HL-60/S4 (cell line): ENCODE data around the gene ELMO3.

Experiments
- in situ Hi-C: fragments of 300-500 bp; cut with MboI; formaldehyde crosslinking; loops from 2 replicates; pipeline ENCODE4 v1.14.3; 2022; ENCODE audit warnings: low sequenced_read_pairs

The ELMO3 gene

GRCh38 chr16:67163164-67163998, 35.5 kb upstream of the ELMO3 start:
- in situ Hi-C loops: no loop called here

DNA sequence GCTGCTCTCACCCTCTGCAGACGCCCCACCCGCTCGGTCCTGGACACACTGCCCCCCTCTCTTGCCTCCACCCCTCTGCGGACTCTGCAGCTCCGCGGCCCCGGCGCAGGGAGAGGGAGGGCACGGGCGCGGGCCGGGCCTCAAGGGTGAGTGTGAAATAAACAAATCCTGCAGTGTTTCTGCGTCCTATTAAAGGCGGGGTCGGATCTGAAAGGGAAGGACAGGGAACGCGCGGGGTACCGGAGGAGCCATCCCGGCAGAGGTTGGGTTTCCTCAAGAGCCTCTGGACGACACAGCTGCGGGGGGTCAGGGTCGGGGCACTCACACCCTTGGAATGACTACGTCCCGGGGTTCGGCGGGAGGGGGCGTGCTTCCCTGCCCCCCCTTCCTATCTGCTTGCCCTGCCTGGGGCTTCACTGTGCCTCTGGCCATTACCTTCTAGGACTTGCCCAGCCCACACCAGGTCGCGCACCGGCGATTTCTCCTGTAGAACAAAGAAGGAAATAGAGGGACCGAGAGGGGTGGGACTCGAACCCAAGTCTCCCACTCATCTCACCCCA, 34.9 kb upstream of the ELMO3 start:
- in situ Hi-C loops: no loop called here

DNA sequence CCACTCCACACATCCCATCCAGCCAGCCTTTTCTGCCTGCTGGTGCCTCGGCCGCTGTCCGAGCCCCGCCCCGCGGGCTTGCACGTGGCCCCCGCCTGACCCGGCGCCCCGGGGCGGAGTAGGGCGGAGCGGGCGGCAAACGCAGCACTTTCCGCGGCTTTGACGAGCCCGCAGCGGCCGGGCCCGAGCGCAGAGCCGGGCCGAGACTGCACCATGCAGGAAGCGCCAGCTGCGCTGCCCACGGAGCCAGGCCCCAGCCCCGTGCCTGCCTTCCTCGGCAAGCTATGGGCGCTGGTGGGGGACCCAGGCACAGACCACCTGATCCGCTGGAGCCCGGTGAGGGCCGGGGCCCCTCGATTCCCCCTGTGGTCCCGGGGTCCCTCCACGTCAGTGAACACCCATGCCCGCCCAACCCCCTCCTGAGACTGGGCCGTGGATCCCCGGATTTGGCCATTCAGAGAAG, 34.3 kb upstream of the ELMO3 start, which contains the start of gene HSF4:
HSF4 (plus strand) TSS at position 147 of the 463 bp plus-strand sequence; CDS start at position 214, 67 bp downstream.
- in situ Hi-C loops: no loop called here

DNA sequence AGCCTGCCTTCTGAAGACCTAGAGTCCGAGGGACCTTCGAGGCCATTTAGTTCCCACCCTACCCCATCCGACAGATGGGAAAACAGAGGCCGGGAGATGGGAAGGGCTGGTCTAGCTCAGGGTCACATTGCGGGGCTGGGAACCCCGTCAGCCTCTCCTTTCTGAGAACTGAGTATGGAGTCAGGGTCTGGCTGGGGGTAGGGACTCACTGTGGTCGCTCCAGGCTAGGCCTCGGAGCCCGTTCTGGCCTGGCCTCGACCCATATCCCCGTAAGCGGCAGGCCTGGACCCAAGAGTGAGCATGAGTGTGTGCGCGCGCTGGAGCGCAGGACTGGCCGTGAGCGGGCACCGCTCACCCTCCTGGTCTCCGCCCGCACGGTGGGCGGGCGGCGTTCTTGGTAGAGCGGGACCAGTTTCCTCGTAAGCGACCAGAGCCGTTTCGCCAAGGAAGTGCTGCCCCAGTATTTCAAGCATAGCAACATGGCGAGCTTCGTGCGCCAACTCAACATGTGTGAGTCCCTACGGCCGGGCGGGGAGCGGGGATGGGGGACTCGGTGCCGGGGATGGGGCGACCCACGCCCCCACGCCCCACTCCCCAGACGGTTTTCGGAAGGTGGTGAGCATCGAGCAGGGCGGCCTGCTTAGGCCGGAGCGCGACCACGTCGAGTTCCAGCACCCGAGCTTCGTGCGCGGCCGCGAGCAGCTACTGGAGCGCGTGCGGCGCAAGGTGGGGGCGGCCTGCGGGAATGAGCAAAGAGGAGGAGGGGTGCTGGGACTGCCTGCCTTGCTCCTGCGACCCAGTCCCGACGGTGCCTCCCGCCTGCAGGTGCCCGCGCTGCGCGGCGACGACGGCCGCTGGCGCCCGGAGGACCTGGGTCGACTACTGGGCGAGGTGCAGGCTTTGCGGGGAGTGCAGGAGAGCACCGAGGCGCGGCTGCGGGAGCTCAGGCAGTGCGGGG, 33.5 kb upstream of the ELMO3 start:
- in situ Hi-C loops: no loop called here

DNA sequence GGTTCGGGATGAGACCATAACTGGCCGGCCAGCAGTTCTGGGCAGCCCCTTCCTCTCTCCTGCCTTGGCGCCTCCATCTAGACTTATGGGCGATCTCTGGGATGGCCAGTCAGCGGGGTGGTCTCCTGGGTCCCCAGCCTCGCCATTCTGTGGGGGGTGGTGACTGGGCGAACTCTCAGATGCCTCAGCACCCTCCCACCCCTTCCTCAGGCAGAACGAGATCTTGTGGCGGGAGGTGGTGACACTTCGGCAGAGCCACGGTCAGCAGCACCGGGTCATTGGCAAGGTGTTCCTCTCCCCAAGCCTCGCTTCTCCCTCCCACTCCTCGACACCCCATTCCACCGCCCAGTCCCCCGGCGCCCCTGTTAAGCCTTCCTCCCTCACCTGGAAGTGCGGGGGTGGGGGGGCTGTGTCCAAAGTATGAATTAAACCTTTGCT, 32.8 kb upstream of the ELMO3 start:
- in situ Hi-C loops: no loop called here

DNA sequence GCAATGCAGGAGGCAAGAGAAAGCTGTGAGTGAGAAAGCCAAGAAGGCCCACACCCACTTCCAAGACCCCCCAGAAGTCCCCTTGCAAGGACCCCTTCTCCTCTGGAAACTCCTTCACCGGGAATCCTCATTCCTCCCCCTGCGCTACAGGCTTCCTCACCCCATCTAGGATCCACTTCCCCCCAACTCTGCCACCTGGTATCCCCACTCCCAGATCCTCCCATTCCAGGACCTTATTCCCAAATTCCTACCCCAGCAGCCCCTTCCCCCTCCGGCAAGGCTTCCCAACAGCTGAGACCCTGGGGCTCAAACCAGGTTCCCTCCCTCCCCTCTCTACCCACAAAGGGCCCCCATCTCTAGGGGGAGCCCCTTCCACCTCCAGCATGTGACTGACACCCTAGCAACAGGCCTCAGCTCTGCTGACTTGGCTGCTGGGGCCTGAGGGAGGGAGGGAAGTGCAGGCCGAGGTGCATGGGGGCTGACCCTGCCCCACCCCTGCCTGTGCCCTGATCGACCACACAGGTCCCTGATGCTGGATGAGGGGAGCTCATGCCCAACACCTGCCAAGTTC, 32.2 kb upstream of the ELMO3 start:
- in situ Hi-C loops: no loop called here

DNA sequence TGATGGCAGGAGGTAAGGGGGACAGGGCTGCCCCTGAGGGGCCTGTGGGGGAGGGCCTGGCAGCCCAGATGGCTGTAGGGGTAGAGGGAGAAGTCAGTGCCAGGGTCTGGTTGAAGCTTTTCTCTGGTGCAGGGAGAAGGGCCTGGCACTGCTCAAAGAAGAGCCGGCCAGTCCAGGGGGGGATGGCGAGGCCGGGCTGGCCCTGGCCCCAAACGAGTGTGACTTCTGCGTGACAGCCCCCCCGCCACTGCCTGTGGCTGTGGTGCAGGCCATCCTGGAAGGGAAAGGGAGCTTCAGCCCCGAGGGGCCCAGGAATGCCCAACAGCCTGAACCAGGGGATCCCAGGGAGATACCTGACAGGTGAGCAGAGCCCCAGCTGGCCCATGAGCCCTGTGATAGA, 31.3 kb upstream of the ELMO3 start:
- in situ Hi-C loops: no loop called here

- in situ Hi-C loops: no loop called here
Observed at GRCh38 chr16:67169011-67169451, 29.9 kb upstream of the ELMO3 start.

DNA sequence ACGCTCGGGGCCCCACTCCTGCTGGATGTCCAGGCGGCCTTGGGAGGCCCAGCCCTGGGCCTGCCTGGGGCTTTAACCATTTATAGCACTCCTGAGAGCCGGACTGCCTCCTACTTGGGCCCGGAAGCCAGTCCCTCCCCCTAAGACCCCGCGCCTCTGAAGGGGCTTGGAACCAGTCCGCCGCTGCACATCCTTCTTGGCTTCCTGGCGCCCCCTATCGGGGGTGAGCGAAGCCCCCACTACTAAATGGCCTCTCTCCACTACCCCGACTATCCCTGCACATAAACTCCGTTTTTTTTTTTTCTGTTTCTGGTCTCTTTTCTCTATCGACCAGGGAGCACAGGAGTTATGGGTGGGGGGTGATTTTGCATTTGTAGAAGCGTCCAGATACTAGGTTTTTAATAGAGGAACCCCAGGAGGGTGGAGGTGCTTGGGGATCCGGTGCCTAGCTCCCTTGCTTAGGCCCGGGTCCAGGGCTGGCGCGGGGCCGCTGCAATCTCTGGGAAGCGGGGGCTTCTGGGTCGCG, 29.2 kb upstream of the ELMO3 start:
- in situ Hi-C loops: no loop called here

DNA sequence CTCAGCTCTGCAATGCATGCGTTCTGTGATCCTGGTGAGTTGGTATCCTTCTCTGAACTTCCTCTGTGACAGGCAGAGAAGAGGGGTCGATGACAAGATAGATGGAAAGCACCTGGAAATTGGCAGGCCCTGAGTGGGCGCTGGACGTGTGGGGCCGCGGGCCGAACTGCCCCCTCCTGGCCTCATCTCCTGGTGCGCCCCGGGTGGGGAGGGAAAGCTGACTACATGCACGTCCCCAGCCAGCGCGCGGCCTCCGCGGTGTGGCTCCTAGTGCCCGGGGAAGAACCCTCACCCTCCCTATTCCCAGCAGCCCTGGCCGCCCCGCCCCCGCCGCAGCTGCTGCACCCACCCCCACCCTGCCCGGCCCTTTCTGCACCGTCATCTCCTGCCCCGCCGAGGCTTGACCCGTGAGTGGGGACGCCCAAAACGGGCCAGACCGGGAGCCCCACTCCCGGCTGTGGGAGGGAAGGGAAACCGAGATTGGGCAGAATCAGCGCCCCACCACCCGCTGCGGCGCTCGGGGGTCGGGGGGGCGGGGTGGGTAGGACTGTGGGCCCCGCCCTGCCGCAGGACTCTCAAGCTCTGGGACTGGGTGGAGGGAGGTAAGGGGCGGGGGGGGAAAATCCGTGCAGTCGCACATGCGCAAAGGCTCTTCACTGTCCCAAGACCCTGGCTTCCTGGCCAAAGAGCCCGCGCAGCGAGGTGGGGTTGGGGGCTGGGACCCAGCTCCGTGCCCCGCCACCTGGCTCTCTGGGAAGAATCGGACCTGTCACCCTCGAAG, 28.6 kb upstream of the ELMO3 start, which contains the start of gene NOL3:
NOL3 (plus strand) TSS at position 371 of the 781 bp plus-strand sequence.
- in situ Hi-C loops: no loop called here

- in situ Hi-C loops: no loop called here
Observed at GRCh38 chr16:67170949-67171649, 27.8 kb upstream of the ELMO3 start.

DNA sequence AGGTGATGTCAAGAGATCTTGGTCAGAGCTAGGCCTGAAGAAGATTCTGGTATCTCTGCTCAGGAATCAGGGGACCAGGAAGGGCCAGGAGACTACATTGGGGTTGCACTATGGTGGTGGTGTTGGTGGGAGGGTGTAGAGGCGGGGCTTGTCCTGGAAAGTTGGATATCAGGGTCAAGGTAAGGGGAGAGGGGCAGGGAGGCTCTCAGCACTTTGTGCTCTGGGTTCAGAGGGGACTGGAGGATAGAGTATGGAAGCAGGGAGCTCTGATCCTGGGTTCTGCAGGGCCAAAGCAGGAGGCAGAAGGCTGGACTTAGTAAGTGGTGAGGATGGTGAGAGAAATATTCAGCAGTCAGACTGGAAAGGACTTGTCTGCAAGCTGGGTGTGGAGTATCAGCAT, 25.6 kb upstream of the ELMO3 start:
- in situ Hi-C loops: no loop called here

DNA sequence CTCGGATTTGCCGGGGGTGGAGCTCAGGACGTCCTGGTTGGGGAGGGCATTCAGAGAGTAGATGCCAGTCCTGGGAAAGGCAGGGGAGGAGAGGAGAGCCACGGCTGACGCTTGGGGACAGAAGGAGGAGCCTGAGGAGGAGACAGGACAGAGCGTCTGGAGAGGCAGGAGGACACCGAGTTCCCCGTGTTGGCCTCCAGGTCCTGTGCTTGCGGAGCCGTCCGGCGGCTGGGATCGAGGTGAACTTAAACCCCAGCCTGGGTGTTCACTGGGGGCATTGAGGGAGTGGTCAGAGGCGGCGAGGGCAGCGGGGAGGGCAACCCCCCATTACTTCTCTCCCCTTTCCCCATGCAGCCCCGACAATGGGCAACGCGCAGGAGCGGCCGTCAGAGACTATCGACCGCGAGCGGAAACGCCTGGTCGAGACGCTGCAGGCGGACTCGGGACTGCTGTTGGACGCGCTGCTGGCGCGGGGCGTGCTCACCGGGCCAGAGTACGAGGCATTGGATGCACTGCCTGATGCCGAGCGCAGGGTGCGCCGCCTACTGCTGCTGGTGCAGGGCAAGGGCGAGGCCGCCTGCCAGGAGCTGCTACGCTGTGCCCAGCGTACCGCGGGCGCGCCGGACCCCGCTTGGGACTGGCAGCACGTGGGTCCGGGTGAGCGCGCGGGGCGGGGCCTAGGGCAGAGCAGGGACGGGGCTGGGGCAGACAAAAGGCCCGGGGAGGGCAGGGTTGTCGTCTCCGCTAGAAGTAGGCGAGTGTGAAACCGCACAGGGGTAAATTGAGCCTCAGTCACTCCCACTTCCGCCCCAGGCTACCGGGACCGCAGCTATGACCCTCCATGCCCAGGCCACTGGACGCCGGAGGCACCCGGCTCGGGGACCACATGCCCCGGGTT, 24.9 kb upstream of the ELMO3 start:
- in situ Hi-C loops: no loop called here

- in situ Hi-C loops: no loop called here
Observed at GRCh38 chr16:67174706-67175231, 24.2 kb upstream of the ELMO3 start.

DNA sequence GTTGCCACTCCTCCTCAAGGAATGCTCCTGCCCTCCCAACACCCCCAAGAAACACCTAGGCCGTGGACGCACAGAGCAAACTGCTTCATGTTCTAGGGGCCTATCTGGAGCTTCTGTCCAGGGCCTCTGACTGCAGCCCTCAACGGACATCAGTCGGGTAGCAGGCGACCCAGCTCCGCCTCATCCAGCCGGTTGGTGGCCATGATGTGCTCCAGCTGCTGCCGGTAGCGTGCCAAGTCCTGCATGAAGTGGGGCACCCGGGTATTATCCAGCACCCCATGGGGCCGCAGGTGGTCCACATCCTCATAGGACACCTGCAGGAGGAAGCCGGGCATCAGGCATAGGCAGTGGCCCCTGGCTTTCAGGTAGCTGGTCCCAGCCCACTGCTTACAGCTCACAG, 22.3 kb upstream of the ELMO3 start:
- in situ Hi-C loops: no loop called here

DNA sequence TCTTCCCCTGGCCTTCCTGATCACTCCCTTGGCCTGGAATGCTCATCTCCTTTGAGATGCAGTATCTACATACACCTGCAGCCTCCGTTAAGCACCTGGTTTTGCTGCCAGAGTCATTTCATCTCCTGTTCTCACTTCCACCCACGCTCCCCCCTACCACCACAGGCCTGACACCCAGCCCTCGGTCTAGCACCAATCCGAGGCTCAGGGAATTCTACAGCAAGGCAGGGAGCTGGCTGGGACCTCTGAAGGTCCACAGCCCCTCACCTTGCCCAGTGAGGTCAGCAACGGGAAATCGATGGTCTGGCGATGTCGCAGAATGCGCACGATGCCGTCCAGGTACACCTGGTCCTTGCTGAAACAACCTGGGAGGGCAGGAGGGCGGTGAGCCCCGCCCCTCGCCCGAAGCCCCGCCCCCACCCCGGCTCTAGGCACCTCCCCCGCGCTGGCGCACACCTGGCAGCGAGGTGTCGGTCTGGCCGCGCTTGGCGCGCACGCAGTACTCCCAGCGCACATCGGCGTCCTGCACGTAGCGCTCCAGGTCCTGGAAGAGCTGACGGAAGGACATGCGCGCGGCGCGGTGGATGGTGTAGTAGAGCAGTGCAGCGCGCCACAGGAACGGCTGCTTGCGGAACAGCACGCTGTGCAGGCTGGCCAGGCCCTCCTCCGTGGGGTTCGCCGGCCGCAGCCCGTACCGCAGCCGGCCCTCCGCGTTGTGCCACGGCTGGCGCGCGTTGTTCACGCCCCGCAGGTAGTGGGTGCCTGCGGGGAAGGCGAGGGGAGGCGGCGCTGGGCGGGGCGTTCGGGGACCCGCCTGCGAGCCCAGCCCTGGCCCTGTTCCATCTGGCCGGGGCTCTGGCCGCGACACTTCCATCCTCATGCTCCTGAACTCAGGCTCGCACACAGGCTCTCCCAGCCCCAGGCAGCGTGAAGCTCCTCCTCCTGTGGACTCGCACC, 20.9 kb upstream of the ELMO3 start:
- in situ Hi-C loops: no loop called here
